HCT116 (cell line): ENCODE data around the gene PDLIM7. TPM values are rescaled to one million over a fixed set of nuclear protein-coding genes. Genes with fewer than 3 reads are reported as not detected.

ENCODE experiments used
- ATAC-seq: fragments of 200-7000 bp; cut with Tn5 transposase; 2 replicates; pipeline ENCODE4 v1.9.1; 2020; ENCODE audit warnings: mild to moderate bottlenecking, moderate library complexity
- BruUV-seq: library from RNA; stranded (reverse); fragments of 400-500 nt; replicated peaks from 2 replicates; lab custom pipeline; 2021; lab: Mats Ljungman, UMichigan
- CTCF ChIA-PET: fragments of 300-600 bp; sonication (Branson Sonifier 250); formaldehyde crosslinking; loops from one replicate; lab custom pipeline; 2021; ENCODE audit warnings: antibody characterized with exemption; lab: Charles Lee
- POLR2A ChIA-PET: fragments of 300-600, 350-600 bp; sonication (Branson Sonifier 250); formaldehyde crosslinking; loops from one replicate; lab custom pipeline; 2021; ENCODE audit warnings: antibody characterized with exemption; lab: Charles Lee
- RAD21 ChIA-PET, 2 experiments: fragments of 300-600 bp; sonication (Branson Sonifier 250); formaldehyde crosslinking; loops; one replicate each; lab custom pipeline; 2023; ENCODE audit warnings: low total read pairs in 2 of 2; ENCODE audit not compliant: uncharacterized antibody in 2 of 2, unreplicated experiment in 2 of 2, low non-redundant PET in 1 of 2; lab: Charles Lee
- DNase-seq: peaks from one replicate; pipeline ENCODE4 v3.0.0-alpha.2; 2010; ENCODE audit warnings: low read depth, low spot score
- H2AFZ ChIP-seq: fragments of 200-600 bp; shearing (Covaris generic), sonication (generic); 2 replicates; pipeline ENCODE4 v1.6.1; 2017; ENCODE audit warnings: low read depth, mixed run types, mixed read lengths, antibody characterized with exemption, low read length; ENCODE audit not compliant: poor library complexity, severe bottlenecking
- H3K27ac ChIP-seq: 2 replicates; pipeline ENCODE4 v1.5.1; 2012; ENCODE audit warnings: low read depth, low read length
- H3K27me3 ChIP-seq: fragments of 200-600 bp; sonication (generic); 2 replicates; pipeline ENCODE4 v1.6.1; 2016; ENCODE audit warnings: mixed run types, low read length, mixed read lengths; ENCODE audit not compliant: insufficient read depth
- H3K36me3 ChIP-seq, 2 experiments: fragments of 200-500 bp in 1 of 2; fragments of 200-600 bp in 1 of 2; sonication (Bioruptor generic) in 1 of 2; sonication (generic) in 1 of 2; 2 replicates each; pipeline versions ENCODE4 v1.5.1 to v1.6.1; 2014 to 2016; ENCODE audit warnings: low read length in 2 of 2, inconsistent platforms in 1 of 2, mixed read lengths in 1 of 2, mixed run types in 1 of 2; ENCODE audit not compliant: insufficient read depth in 2 of 2, control insufficient read depth in 1 of 2
- H3K4me1 ChIP-seq, 2 experiments: fragments of 200-600 bp in 1 of 2; sonication (generic) in 1 of 2; 2 replicates each; pipeline versions ENCODE4 v1.5.1 to v1.6.1; 2012 to 2017; ENCODE audit warnings: low read length in 2 of 2, inconsistent platforms in 1 of 2, mild to moderate bottlenecking in 1 of 2, mixed read lengths in 1 of 2, mixed run types in 1 of 2, moderate library complexity in 1 of 2; ENCODE audit not compliant: insufficient read depth in 2 of 2, control insufficient read depth in 1 of 2
- H3K4me2 ChIP-seq: fragments of 200-600 bp; sonication (generic); 2 replicates; pipeline ENCODE4 v1.6.1; 2017; ENCODE audit warnings: mixed run types, low read length, mixed read lengths
- H3K4me3 ChIP-seq, 2 experiments: fragments of 200-600 bp in 1 of 2; sonication (generic) in 1 of 2; replicated peaks in 1 of 2; 2 replicates each; pipeline ENCODE4 v1.5.1; 2011 to 2016; ENCODE audit warnings: low read length in 2 of 2, control low read depth in 1 of 2, low read depth in 1 of 2, mild to moderate bottlenecking in 1 of 2, mixed read lengths in 1 of 2, mixed run types in 1 of 2
- H3K79me2 ChIP-seq: fragments of 200-600 bp; sonication (generic); 2 replicates; pipeline ENCODE4 v1.6.1; 2017; ENCODE audit warnings: mild to moderate bottlenecking, mixed run types, low read length, moderate library complexity, mixed read lengths; ENCODE audit not compliant: insufficient read depth
- H3K9ac ChIP-seq: fragments of 200-600 bp; sonication (generic); 2 replicates; pipeline ENCODE4 v1.6.1; 2016; ENCODE audit warnings: low read length, mixed read lengths
- H3K9me2 ChIP-seq: fragments of 200-600 bp; sonication (generic), shearing (Covaris generic); 2 replicates; pipeline ENCODE4 v1.6.1; 2017; ENCODE audit warnings: mixed run types, mild to moderate bottlenecking, moderate library complexity; ENCODE audit not compliant: insufficient read depth
- H3K9me3 ChIP-seq, 2 experiments: fragments of 200-500 bp in 1 of 2; fragments of 200-600 bp in 1 of 2; sonication (Bioruptor generic) in 1 of 2; sonication (generic) in 1 of 2; 2 replicates each; pipeline ENCODE4 v1.6.1; 2014 to 2017; ENCODE audit warnings: low read length in 2 of 2, mixed read lengths in 2 of 2, inconsistent platforms in 1 of 2, low read depth in 1 of 2, mild to moderate bottlenecking in 1 of 2, mixed run types in 1 of 2, moderate library complexity in 1 of 2; ENCODE audit not compliant: control insufficient read depth in 1 of 2, insufficient read depth in 1 of 2
- H4K20me1 ChIP-seq: fragments of 200-600 bp; sonication (generic), shearing (Covaris generic); 2 replicates; pipeline ENCODE4 v1.6.1; 2017; ENCODE audit warnings: mixed run types, mild to moderate bottlenecking, moderate library complexity; ENCODE audit not compliant: insufficient read depth
- EZH2 ChIP-seq: fragments of 200-600 bp; sonication (generic); IDR thresholded peaks from 2 replicates; pipeline ENCODE4 v1.6.1; 2017; ENCODE audit warnings: antibody characterized with exemption, mixed run types
- EZH2phosphoT487 ChIP-seq: fragments of 200-600 bp; IDR thresholded peaks from 2 replicates; pipeline ENCODE4 v1.6.1; 2018; ENCODE audit warnings: antibody characterized with exemption, borderline replicate concordance
- FOSL1 ChIP-seq: IDR thresholded peaks from 2 replicates; pipeline ENCODE4 v1.6.1; 2012; ENCODE audit warnings: low read depth
- JUND ChIP-seq: IDR thresholded peaks from 2 replicates; pipeline ENCODE4 v1.6.1; 2012
- POLR2A ChIP-seq: IDR thresholded peaks from 2 replicates; pipeline ENCODE4 v1.7.0; 2011; ENCODE audit warnings: borderline replicate concordance; ENCODE audit not compliant: insufficient read depth, insufficient read length; ENCODE audit errors: extremely low read depth
- POLR2AphosphoS5 ChIP-seq: IDR thresholded peaks from 2 replicates; pipeline ENCODE4 v1.6.1; 2011; ENCODE audit warnings: mild to moderate bottlenecking, low read depth, low read length, moderate library complexity
- RAD21 ChIP-seq: IDR thresholded peaks from 2 replicates; pipeline ENCODE4 v1.6.1; 2012; ENCODE audit warnings: low read depth, mild to moderate bottlenecking
- SIN3A ChIP-seq: IDR thresholded peaks from 2 replicates; pipeline ENCODE4 v1.6.1; 2012; ENCODE audit warnings: low read depth
- SRF ChIP-seq: IDR thresholded peaks from 2 replicates; pipeline ENCODE4 v1.6.1; 2012; ENCODE audit warnings: low read depth
- ZFX ChIP-seq: fragments of 450-650 bp; IDR thresholded peaks from 2 replicates; pipeline ENCODE4 v1.6.1; 2017
- intact Hi-C: fragments of 100-400 bp; cut with micrococcal nuclease; formaldehyde crosslinking; loops from 2 replicates; pipeline ENCODE4 v1.10.0; 2022
- total RNA-seq: library from RNA; stranded (reverse); gene quantifications from one replicate; pipeline ENCODE4 v1.2.1, GENCODE V29; 2021; ENCODE audit not compliant: unreplicated experiment
- TF ChIP-seq, protein P1 (sequence below): IDR thresholded peaks from 2 replicates; pipeline ENCODE4 v1.6.1; 2012; ENCODE audit warnings: low read depth
- TF ChIP-seq, protein P2 (sequence below): IDR thresholded peaks from 2 replicates; pipeline ENCODE4 v1.6.1; 2012
- TF ChIP-seq, protein P3 (sequence below), 3 experiments: fragments of 200-600 bp in 1 of 3; sonication (generic) in 1 of 3; IDR thresholded peaks in 2 of 3; conservative IDR thresholded peaks in 1 of 3; 2 replicates each; pipeline ENCODE4 v1.5.1; 2012 to 2017; ENCODE audit warnings: low read depth in 2 of 3, low read length in 2 of 3, antibody characterized with exemption in 1 of 3, borderline replicate concordance in 1 of 3, control low read depth in 1 of 3, mild to moderate bottlenecking in 1 of 3, mixed read lengths in 1 of 3, mixed run types in 1 of 3, moderate library complexity in 1 of 3; ENCODE audit not compliant: insufficient read depth in 1 of 3

PDLIM7 gene
- total RNA-seq, 1 experiment from 2014 or later, result 153 TPM

DNA sequence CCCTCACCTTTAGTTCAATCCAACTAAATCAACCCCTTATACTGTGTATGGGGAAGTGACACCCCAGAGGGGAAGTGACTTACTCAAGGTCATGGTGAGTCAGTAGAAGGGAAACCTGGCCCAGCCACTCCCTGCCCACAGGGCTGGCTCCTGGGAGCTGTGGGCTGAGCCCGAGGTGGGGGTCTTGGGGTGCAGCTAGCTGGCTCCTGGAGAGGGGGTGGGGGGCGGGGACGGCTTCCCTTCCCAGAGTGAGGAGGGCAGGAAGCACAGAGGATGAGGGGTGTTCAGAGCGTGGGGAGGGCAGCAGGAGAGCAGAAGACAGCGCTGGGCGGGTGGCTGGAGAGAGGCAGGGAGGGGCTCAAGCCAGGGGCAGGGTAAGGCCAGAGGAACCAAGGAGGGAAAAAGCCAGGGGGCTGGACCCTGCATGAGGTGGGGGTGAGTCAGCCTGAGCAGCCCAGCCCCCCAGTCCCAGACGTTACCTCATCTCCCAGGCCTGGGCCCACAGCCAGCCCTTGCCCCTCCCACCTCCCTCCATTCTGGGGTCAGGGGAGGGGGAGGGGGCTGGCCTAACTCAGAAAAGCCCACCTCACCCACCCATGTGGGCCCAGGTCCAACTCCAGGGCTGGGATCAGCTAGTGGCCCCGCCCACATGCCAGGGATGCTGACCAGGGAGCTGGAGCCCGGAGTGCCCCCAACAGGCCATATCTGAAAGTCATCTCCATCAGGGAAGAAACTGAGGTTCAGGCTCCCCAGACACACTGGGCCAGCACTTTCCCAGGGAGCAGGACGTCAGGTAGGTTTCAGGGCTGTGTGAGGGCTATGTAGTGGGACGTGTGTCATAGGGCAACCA is 2.8 kb downstream of the PDLIM7 start (continued):
- TF ChIP-seq FOSL1 (no peak), POLR2A (no peak), RAD21 (no peak), EZH2 (no peak), JUND (no peak), SIN3A (no peak), EZH2phosphoT487 (no peak)
- TF ChIP-seq, protein P1, sequence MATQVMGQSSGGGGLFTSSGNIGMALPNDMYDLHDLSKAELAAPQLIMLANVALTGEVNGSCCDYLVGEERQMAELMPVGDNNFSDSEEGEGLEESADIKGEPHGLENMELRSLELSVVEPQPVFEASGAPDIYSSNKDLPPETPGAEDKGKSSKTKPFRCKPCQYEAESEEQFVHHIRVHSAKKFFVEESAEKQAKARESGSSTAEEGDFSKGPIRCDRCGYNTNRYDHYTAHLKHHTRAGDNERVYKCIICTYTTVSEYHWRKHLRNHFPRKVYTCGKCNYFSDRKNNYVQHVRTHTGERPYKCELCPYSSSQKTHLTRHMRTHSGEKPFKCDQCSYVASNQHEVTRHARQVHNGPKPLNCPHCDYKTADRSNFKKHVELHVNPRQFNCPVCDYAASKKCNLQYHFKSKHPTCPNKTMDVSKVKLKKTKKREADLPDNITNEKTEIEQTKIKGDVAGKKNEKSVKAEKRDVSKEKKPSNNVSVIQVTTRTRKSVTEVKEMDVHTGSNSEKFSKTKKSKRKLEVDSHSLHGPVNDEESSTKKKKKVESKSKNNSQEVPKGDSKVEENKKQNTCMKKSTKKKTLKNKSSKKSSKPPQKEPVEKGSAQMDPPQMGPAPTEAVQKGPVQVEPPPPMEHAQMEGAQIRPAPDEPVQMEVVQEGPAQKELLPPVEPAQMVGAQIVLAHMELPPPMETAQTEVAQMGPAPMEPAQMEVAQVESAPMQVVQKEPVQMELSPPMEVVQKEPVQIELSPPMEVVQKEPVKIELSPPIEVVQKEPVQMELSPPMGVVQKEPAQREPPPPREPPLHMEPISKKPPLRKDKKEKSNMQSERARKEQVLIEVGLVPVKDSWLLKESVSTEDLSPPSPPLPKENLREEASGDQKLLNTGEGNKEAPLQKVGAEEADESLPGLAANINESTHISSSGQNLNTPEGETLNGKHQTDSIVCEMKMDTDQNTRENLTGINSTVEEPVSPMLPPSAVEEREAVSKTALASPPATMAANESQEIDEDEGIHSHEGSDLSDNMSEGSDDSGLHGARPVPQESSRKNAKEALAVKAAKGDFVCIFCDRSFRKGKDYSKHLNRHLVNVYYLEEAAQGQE, result no peak

GRCh38 chr5:177493795-177494345 is 3.5 kb downstream of the PDLIM7 start:
- RAD21 ChIA-PET, result interaction anchor here in 1 of 2 experiments (0.6 kb wide), 1 partner anchor 17 kb away, joined by 3 read pairs; no protein-coding TSS in a partner anchor
- POLR2A ChIA-PET, result interaction anchor here (1.3 to 6.4 kb wide), 3 partner anchors 15 to 46 kb away, joined by 3 to 54 read pairs (median 7); no protein-coding TSS in a partner anchor
- Histone ChIP-seq H3K9me2 (no peaks in the 10 kb centered on the region), H3K4me2 (peak overlapping the region; percentile 99), H2AFZ (no peak overlapping the region), H3K4me1 (peaks cover 35 to 69% of the 10 kb centered on the region in 2 experiments), H4K20me1 (peaks cover 11% of the 10 kb centered on the region; the same call in 1 of the 2 replicates), H3K27ac (peak overlapping the region; percentile 96), H3K79me2 (peaks cover 67% of the 10 kb centered on the region), H3K4me3 (peak overlapping the region; percentile 88 to 89), H3K9ac (peak overlapping the region; percentile 94), H3K36me3 (peaks cover 5 to 29% of the 10 kb centered on the region in 2 experiments; a peak in 3 of 4 replicates), H3K9me3 (no peaks in the 10 kb centered on the region), H3K27me3 (no peaks in the 10 kb centered on the region)
- DNase-seq, result no peak
- intact Hi-C loops, result no loop called here
- no TSS peak for BruUV-seq
- CTCF ChIA-PET, result interaction anchor here (1.2 to 4.1 kb wide), 5 partner anchors 18 to 184 kb away, joined by 3 to 28 read pairs (median 4); no protein-coding TSS in a partner anchor
- ATAC-seq, result no peak
- no peak for TF ChIP-seq SRF
- TF ChIP-seq, protein P2, sequence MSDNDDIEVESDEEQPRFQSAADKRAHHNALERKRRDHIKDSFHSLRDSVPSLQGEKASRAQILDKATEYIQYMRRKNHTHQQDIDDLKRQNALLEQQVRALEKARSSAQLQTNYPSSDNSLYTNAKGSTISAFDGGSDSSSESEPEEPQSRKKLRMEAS, result no peak
- no peak for TF ChIP-seq POLR2AphosphoS5
- TF ChIP-seq RAD21, result no peak
- TF ChIP-seq, protein P1, result no peak
- TF ChIP-seq, protein P3, sequence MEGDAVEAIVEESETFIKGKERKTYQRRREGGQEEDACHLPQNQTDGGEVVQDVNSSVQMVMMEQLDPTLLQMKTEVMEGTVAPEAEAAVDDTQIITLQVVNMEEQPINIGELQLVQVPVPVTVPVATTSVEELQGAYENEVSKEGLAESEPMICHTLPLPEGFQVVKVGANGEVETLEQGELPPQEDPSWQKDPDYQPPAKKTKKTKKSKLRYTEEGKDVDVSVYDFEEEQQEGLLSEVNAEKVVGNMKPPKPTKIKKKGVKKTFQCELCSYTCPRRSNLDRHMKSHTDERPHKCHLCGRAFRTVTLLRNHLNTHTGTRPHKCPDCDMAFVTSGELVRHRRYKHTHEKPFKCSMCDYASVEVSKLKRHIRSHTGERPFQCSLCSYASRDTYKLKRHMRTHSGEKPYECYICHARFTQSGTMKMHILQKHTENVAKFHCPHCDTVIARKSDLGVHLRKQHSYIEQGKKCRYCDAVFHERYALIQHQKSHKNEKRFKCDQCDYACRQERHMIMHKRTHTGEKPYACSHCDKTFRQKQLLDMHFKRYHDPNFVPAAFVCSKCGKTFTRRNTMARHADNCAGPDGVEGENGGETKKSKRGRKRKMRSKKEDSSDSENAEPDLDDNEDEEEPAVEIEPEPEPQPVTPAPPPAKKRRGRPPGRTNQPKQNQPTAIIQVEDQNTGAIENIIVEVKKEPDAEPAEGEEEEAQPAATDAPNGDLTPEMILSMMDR (IDR thresholded peaks at IDR 0.05 in 2 of 3, conservative IDR thresholded peaks at IDR 0.05 in 1 of 3; ENCODE audit: borderline replicate concordance in 1 of 3, insufficient read depth in 1 of 3, low read depth in 2 of 3, low read length in 2 of 3), result no peak
- no peak for TF ChIP-seq FOSL1
- TF ChIP-seq ZFX, result no peak
